Neural progenitor cell (in vitro differentiated cells): ENCODE results near the gene NBAS. TPM values are rescaled to one million over a fixed set of nuclear protein-coding genes. Genes with fewer than 3 reads are reported as not detected.

Source experiments
- DNase-seq: peaks from one replicate; pipeline ENCODE4 v3.0.0-alpha.2; 2016; ENCODE audit warnings: low spot score
- H2AFZ ChIP-seq: fragments of 200-600 bp; sonication (generic); replicated peaks from 2 replicates; pipeline ENCODE4 v1.6.1; 2016; ENCODE audit warnings: antibody characterized with exemption
- H3F3A ChIP-seq: fragments of 200-600 bp; sonication (generic); 2 replicates; pipeline ENCODE4 v1.6.1; 2016; ENCODE audit warnings: antibody characterized with exemption, low read depth
- H3K27ac ChIP-seq: fragments of 200-600 bp; sonication (generic); 2 replicates; pipeline ENCODE4 v1.5.1; 2016; ENCODE audit warnings: mild to moderate bottlenecking
- H3K27me3 ChIP-seq: fragments of 200-600 bp; sonication (generic); 2 replicates; pipeline ENCODE4 v1.6.1; 2016; ENCODE audit warnings: mild to moderate bottlenecking, moderate library complexity
- H3K36me3 ChIP-seq: fragments of 200-600 bp; sonication (generic); 2 replicates; pipeline ENCODE4 v1.5.1; 2016
- H3K4me1 ChIP-seq: fragments of 200-600 bp; sonication (generic); 2 replicates; pipeline ENCODE4 v1.6.1; 2016; ENCODE audit warnings: mixed run types
- H3K4me2 ChIP-seq: fragments of 200-600 bp; sonication (generic); 2 replicates; pipeline ENCODE4 v1.6.1; 2016
- H3K4me3 ChIP-seq: fragments of 200-600 bp; sonication (generic); 2 replicates; pipeline ENCODE4 v1.5.1; 2016
- H3K79me2 ChIP-seq: fragments of 200-600 bp; sonication (generic); 2 replicates; pipeline ENCODE4 v1.6.1; 2016; ENCODE audit warnings: low read depth
- H3K9ac ChIP-seq: fragments of 200-600 bp; sonication (generic); 2 replicates; pipeline ENCODE4 v1.6.1; 2016
- H3K9me3 ChIP-seq: fragments of 200-600 bp; sonication (generic); 2 replicates; pipeline ENCODE4 v1.5.1; 2016; ENCODE audit warnings: low read depth
- H4K20me1 ChIP-seq: fragments of 200-600 bp; sonication (generic); 2 replicates; pipeline ENCODE4 v1.6.1; 2016; ENCODE audit warnings: low read depth
- H3K27ac Mint-ChIP-seq: 3 replicates; pipeline ENCODE4 v1.8.0; 2021; ENCODE audit warnings: mixed read lengths
- H3K27me3 Mint-ChIP-seq: 2 replicates; pipeline ENCODE4 v1.8.0; 2022; ENCODE audit warnings: low read depth, mild to moderate bottlenecking, inconsistent platforms, moderate library complexity, mixed read lengths; ENCODE audit not compliant: insufficient read depth
- H3K36me3 Mint-ChIP-seq: 3 replicates; pipeline ENCODE4 v1.8.0; 2021; ENCODE audit warnings: mixed read lengths
- H3K4me1 Mint-ChIP-seq: 3 replicates; pipeline ENCODE4 v1.8.0; 2021; ENCODE audit warnings: mixed read lengths
- H3K4me3 Mint-ChIP-seq: 3 replicates; pipeline ENCODE4 v1.8.0; 2021; ENCODE audit warnings: mild to moderate bottlenecking, moderate library complexity, mixed read lengths
- H3K9me3 Mint-ChIP-seq: 3 replicates; pipeline ENCODE4 v1.8.0; 2020; ENCODE audit warnings: mixed read lengths
- EZH2 ChIP-seq: fragments of 200-600 bp; sonication (generic); IDR thresholded peaks from 2 replicates; pipeline ENCODE4 v1.6.1; 2017; ENCODE audit warnings: antibody characterized with exemption, mild to moderate bottlenecking, moderate library complexity
- EZH2phosphoT487 ChIP-seq: fragments of 200-600 bp; sonication (generic); IDR thresholded peaks from 2 replicates; pipeline ENCODE4 v1.6.1; 2017; ENCODE audit warnings: antibody characterized with exemption
- total RNA-seq: library from RNA; depleted of rRNA; stranded (reverse); fragments of >200 nt; gene quantifications from 2 replicates; pipeline ENCODE4 v1.2.3, GENCODE V29; 2015; ENCODE audit warnings: low replicate concordance
- TF ChIP-seq, protein P1 (sequence below): fragments of 200-600 bp; sonication (generic); IDR thresholded peaks from 2 replicates; pipeline ENCODE4 v1.5.1; 2017; ENCODE audit warnings: antibody characterized with exemption, mild to moderate bottlenecking

The NBAS gene
- total RNA-seq, 1 donor from 2014 or later, result 58.0 TPM

DNA sequence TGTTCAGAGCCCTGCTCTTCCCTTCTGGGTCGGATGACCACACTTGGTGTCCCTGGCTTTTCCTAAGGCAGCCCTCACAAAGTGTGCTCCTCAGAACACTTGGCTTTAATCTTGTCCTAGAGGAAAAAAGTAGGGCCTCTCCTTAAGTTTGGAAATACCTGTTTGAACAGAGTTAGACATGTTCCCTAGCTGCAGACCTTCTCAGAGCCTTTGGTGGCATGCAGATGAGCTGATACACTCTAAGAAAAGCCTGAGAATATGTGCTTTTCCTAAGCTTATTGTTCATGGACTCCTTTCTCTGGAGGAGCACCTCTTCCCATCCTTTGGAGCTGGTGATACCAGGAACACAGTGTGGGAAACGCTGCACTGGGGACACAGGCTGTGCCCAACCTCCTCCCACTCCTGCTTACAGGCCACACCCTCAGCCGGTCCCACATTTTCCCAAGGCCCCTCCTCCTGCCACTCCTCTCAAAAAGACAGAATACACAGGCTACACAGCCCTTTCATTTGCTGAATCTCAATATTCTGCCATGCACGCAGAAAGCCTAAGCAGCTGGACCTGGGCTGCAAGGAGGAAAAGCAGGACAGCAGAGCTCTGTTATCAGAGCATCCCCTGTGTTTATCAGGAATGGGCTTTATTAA is 443.6 kb downstream of the NBAS start:
- no peaks in the 10 kb centered on the region for H4K20me1 ChIP-seq
- no peaks in the 10 kb centered on the region for H3K4me1 ChIP-seq
- H3K27ac ChIP-seq, result no peak overlapping the region
- H3K79me2 ChIP-seq, result no peaks in the 10 kb centered on the region
- H3K4me3 ChIP-seq, result no peak overlapping the region
- H3K4me3 Mint-ChIP-seq, result no peak overlapping the region
- peaks cover 3% of the 10 kb centered on the region for H3K36me3 Mint-ChIP-seq
- H3K4me2 ChIP-seq, result no peak overlapping the region
- no peaks in the 10 kb centered on the region for H3K36me3 ChIP-seq
- peaks cover 5% of the 10 kb centered on the region for H3K27me3 Mint-ChIP-seq
- no peaks in the 10 kb centered on the region for H3K27me3 ChIP-seq
- peak overlapping the region; percentile 42 for H2AFZ ChIP-seq
- peaks cover 5% of the 10 kb centered on the region for H3K9me3 ChIP-seq
- no peak for DNase-seq
- H3K9ac ChIP-seq, result no peak overlapping the region
- no peak overlapping the region for H3K27ac Mint-ChIP-seq
- H3K4me1 Mint-ChIP-seq, result peaks cover 23% of the 10 kb centered on the region
- peaks cover 32% of the 10 kb centered on the region for H3K9me3 Mint-ChIP-seq
- TF ChIP-seq EZH2, result no peak
- TF ChIP-seq EZH2phosphoT487, result no peak
- TF ChIP-seq, protein P1, sequence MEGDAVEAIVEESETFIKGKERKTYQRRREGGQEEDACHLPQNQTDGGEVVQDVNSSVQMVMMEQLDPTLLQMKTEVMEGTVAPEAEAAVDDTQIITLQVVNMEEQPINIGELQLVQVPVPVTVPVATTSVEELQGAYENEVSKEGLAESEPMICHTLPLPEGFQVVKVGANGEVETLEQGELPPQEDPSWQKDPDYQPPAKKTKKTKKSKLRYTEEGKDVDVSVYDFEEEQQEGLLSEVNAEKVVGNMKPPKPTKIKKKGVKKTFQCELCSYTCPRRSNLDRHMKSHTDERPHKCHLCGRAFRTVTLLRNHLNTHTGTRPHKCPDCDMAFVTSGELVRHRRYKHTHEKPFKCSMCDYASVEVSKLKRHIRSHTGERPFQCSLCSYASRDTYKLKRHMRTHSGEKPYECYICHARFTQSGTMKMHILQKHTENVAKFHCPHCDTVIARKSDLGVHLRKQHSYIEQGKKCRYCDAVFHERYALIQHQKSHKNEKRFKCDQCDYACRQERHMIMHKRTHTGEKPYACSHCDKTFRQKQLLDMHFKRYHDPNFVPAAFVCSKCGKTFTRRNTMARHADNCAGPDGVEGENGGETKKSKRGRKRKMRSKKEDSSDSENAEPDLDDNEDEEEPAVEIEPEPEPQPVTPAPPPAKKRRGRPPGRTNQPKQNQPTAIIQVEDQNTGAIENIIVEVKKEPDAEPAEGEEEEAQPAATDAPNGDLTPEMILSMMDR, result no peak
- H3F3A ChIP-seq, result no peaks in the 10 kb centered on the region

Other genes starting within 250 kb of the NBAS start
- gene DDX1, start 30.5 kb upstream of the NBAS start, total RNA-seq, result 66.8 and 103 TPM in 2 replicates